Neural progenitor cell (in vitro differentiated cells): Measurements from ENCODE around the gene PADI2.

Experiments
- CTCF ChIP-seq: fragments of 200-600 bp; sonication (generic); IDR thresholded peaks from 2 replicates; pipeline ENCODE4 v1.5.1; 2017; ENCODE audit warnings: antibody characterized with exemption, mild to moderate bottlenecking
- EZH2 ChIP-seq: fragments of 200-600 bp; sonication (generic); IDR thresholded peaks from 2 replicates; pipeline ENCODE4 v1.6.1; 2017; ENCODE audit warnings: antibody characterized with exemption, mild to moderate bottlenecking, moderate library complexity
- EZH2phosphoT487 ChIP-seq: fragments of 200-600 bp; sonication (generic); IDR thresholded peaks from 2 replicates; pipeline ENCODE4 v1.6.1; 2017; ENCODE audit warnings: antibody characterized with exemption

GRCh38 chr1:17113963-17114362 is 5.3 kb downstream of the PADI2 start:
- TF ChIP-seq CTCF (no peak), EZH2 (no peak), EZH2phosphoT487 (no peak)
